Measurements from ENCODE around the gene UBE2V1. TPM values are rescaled to one million over a fixed set of nuclear protein-coding genes. Genes with fewer than 3 reads are reported as not detected.

Gene UBE2V1
- total RNA-seq, 1 experiment from 2014 or later: 119 TPM

DNA sequence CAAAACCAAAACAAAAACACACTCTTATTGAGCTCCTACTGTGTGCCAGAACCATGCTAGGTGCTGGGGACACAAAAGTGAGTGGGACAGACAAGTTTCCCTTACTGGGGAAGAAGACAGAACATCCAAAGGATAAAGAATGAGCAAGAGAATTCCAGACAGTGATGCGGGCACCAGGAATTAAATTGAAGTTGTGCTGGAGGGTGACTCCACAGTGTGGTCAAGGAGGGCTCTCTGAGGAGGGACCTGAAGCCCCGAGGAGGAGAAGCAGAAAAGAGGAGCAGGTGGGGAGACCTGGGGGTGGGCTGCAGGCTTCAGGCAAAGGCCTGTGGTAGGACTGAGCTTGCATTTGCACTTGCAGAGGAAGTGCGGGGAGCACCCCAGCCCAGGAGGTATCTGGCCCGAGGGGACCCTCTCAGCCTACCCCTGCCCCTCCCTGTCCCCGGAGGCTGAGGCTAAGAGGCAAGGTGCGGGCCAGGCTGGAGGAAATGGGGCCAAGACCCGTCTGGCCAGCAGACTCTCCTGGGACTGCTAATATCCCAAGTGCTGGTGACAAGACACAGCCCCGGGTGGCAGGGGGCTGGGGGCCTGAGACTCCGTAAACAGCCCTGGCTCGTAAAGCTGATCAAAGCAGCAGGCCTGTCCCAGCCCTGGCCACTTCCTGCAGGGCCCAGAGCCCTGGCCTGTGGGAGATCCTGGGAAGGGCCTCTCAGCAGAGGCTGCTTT is 73.1 kb downstream of the UBE2V1 start:
- Histone ChIP-seq H4K20me1 (ENCODE audit: low read length) (no peaks in the 10 kb centered on the region), H2AFZ (ENCODE audit: low read length) (no peak overlapping the region)
- CTCF ChIA-PET: no interaction called here

DNA sequence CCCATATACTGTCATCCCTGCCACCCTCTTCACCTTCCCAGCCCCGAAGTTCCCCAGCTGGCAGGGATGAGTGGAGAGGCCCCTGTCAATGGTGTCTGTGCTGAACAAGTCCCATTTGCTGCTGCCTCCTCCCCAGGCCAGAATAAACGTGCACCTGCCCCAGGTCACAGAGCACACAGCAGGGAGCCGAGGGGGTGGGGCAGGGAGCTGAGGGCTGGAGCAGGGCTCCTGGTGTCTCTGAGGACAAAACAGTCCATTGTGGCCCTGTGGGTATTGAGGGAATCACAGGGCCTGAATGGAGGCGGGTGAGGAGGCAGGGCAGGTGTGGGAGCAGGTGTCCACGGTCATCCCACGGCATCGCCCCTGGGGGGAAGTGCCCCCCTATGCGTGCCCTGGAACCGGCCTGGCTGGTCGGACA is 74.4 kb downstream of the UBE2V1 start:
- POLR2A ChIA-PET (ENCODE audit: unreplicated experiment): no interaction called here
- no TSS peak for BruUV-seq (replicated peaks)
- no peak overlapping the region for H3K4me2 ChIP-seq (ENCODE audit: low read length)

More for the DNA sequence above, 73.1 kb downstream of the UBE2V1 start:
- TF ChIP-seq EZH2 (IDR thresholded peaks at IDR 0.05; ENCODE audit: low read length, unreplicated experiment): no peak
- TF ChIP-seq, protein P1, sequence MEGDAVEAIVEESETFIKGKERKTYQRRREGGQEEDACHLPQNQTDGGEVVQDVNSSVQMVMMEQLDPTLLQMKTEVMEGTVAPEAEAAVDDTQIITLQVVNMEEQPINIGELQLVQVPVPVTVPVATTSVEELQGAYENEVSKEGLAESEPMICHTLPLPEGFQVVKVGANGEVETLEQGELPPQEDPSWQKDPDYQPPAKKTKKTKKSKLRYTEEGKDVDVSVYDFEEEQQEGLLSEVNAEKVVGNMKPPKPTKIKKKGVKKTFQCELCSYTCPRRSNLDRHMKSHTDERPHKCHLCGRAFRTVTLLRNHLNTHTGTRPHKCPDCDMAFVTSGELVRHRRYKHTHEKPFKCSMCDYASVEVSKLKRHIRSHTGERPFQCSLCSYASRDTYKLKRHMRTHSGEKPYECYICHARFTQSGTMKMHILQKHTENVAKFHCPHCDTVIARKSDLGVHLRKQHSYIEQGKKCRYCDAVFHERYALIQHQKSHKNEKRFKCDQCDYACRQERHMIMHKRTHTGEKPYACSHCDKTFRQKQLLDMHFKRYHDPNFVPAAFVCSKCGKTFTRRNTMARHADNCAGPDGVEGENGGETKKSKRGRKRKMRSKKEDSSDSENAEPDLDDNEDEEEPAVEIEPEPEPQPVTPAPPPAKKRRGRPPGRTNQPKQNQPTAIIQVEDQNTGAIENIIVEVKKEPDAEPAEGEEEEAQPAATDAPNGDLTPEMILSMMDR (conservative IDR thresholded peaks at IDR 0.05; ENCODE audit: low read depth, low read length): no peak
- no peak for TF ChIP-seq EZH2phosphoT487 (IDR thresholded peaks at IDR 0.05; ENCODE audit: borderline replicate concordance, low read length)
- intact Hi-C loops (cut with micrococcal nuclease): no loop called here
- Histone ChIP-seq H3K4me3 (ENCODE audit: low read length) (no peak overlapping the region), H3K27me3 (ENCODE audit: low read length) (no peaks in the 10 kb centered on the region), H3K9me3 (ENCODE audit: low read length) (no peaks in the 10 kb centered on the region), H3K4me1 (ENCODE audit: insufficient read depth, low read length) (peaks cover 4% of the 10 kb centered on the region), H3K9me2 (replicated peaks; ENCODE audit: low read length) (no peaks in the 10 kb centered on the region), H3K36me3 (ENCODE audit: low read depth, low read length) (no peaks in the 10 kb centered on the region), H3K27ac (ENCODE audit: low read length) (no peak overlapping the region), H3K79me2 (ENCODE audit: low read length) (no peaks in the 10 kb centered on the region), H3F3A (ENCODE audit: low read length, unreplicated experiment) (no peaks in the 10 kb centered on the region), H3K9ac (ENCODE audit: low read length) (no peak overlapping the region), H3K4me2 (ENCODE audit: low read length) (no peak overlapping the region)
- POLR2A ChIA-PET (ENCODE audit: unreplicated experiment): no interaction called here
- no peak for DNase-seq
- BruUV-seq (replicated peaks): no TSS peak
- ATAC-seq: no peak

DNA sequence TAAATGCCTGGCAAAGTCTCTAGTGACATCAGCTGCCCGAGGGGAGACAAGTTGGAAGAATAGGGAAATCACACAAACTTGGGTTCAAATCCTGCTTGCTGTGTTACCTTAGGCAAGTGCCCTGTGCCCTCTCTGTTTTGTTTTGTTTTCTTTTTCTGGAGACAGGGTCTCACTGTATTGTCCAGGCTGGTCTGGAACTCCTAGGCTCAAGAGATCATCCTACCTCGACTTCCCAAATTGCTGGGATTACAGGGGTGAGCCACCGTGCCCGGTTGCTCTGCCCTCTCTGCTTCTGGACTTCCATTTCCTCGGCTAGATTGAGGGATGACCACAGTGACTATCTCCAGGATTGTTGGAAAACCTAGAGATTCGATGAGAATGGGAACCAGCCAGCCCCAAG is 74.8 kb downstream of the UBE2V1 start:
- intact Hi-C loops (cut with micrococcal nuclease): no loop called here
- Histone ChIP-seq H3K79me2 (ENCODE audit: low read length) (no peaks in the 10 kb centered on the region), H3K4me1 (ENCODE audit: insufficient read depth, low read length) (peaks cover 19% of the 10 kb centered on the region), H4K20me1 (ENCODE audit: low read length) (no peaks in the 10 kb centered on the region), H3F3A (ENCODE audit: low read length, unreplicated experiment) (no peaks in the 10 kb centered on the region), H3K27ac (ENCODE audit: low read length) (no peak overlapping the region), H2AFZ (ENCODE audit: low read length) (no peak overlapping the region), H3K36me3 (ENCODE audit: low read depth, low read length) (no peaks in the 10 kb centered on the region), H3K9me3 (ENCODE audit: low read length) (no peaks in the 10 kb centered on the region), H3K9me2 (replicated peaks; ENCODE audit: low read length) (no peaks in the 10 kb centered on the region), H3K4me3 (ENCODE audit: low read length) (no peak overlapping the region), H3K4me2 (ENCODE audit: low read length) (no peak overlapping the region), H3K27me3 (ENCODE audit: low read length) (no peaks in the 10 kb centered on the region), H3K9ac (ENCODE audit: low read length) (no peak overlapping the region)
- ChIA-PET CTCF (no interaction called here), POLR2A (ENCODE audit: unreplicated experiment) (no interaction called here)
- DNase-seq: no peak
- TF ChIP-seq EZH2phosphoT487 (IDR thresholded peaks at IDR 0.05; ENCODE audit: borderline replicate concordance, low read length) (no peak), EZH2 (IDR thresholded peaks at IDR 0.05; ENCODE audit: low read length, unreplicated experiment) (no peak)
- TF ChIP-seq, protein P1 (conservative IDR thresholded peaks at IDR 0.05; ENCODE audit: low read depth, low read length): no peak
- ATAC-seq: no peak
- BruUV-seq (replicated peaks): no TSS peak

More for the DNA sequence above, 74.4 kb downstream of the UBE2V1 start:
- Histone ChIP-seq H3K9me3 (ENCODE audit: low read length) (no peaks in the 10 kb centered on the region), H3K27ac (ENCODE audit: low read length) (no peak overlapping the region), H4K20me1 (ENCODE audit: low read length) (no peaks in the 10 kb centered on the region), H3K79me2 (ENCODE audit: low read length) (no peaks in the 10 kb centered on the region), H3K27me3 (ENCODE audit: low read length) (no peaks in the 10 kb centered on the region), H3K9ac (ENCODE audit: low read length) (no peak overlapping the region), H3K36me3 (ENCODE audit: low read depth, low read length) (no peaks in the 10 kb centered on the region), H3K4me1 (ENCODE audit: insufficient read depth, low read length) (peaks cover 15% of the 10 kb centered on the region), H3F3A (ENCODE audit: low read length, unreplicated experiment) (no peaks in the 10 kb centered on the region), H2AFZ (ENCODE audit: low read length) (no peak overlapping the region), H3K4me3 (ENCODE audit: low read length) (no peak overlapping the region), H3K9me2 (replicated peaks; ENCODE audit: low read length) (no peaks in the 10 kb centered on the region)
- intact Hi-C loops (cut with micrococcal nuclease): no loop called here
- CTCF ChIA-PET: no interaction called here
- DNase-seq: no peak
- TF ChIP-seq EZH2phosphoT487 (IDR thresholded peaks at IDR 0.05; ENCODE audit: borderline replicate concordance, low read length) (no peak), EZH2 (IDR thresholded peaks at IDR 0.05; ENCODE audit: low read length, unreplicated experiment) (no peak)
- TF ChIP-seq, protein P1 (conservative IDR thresholded peaks at IDR 0.05; ENCODE audit: low read depth, low read length): no peak
- ATAC-seq: no peak
